GM19043 (cell line): ENCODE measurements around the gene SNX33.
A peak's percentile ranks its signal among the peaks of the same experiment; 100 is the strongest.
"Not testable (repeated sequence)": the region's sequence is repeated elsewhere in the genome, so short reads cannot be mapped to it uniquely, and the experiment has no call there.

ENCODE experiments used
- ATAC-seq: cut with Tn5 transposase; IDR thresholded peaks from one replicate; pipeline ENCODE4 v1.9.1; 2021; ENCODE audit warnings: low read depth; ENCODE audit not compliant: unreplicated experiment

The SNX33 gene

DNA sequence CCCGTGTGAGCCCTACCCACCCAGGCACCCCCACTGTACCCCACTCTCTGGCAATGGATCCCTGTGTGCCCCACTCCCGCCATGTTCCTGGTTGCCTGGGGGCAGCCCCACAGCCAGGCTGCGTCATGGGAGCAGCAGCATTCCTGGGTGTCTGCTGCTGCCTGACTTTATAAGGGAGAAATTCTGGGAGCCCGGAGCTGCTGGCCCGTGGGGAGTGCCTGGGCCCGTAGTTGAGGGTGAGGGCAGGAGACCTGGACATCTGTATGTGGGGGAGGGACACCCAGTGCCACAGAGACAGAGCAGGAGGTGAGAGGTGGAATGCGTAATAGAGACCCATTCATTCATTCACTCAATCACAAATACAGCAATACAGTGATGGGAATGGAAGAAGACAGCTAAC, 49.8 kb downstream of the SNX33 start:
- no peak for ATAC-seq

DNA sequence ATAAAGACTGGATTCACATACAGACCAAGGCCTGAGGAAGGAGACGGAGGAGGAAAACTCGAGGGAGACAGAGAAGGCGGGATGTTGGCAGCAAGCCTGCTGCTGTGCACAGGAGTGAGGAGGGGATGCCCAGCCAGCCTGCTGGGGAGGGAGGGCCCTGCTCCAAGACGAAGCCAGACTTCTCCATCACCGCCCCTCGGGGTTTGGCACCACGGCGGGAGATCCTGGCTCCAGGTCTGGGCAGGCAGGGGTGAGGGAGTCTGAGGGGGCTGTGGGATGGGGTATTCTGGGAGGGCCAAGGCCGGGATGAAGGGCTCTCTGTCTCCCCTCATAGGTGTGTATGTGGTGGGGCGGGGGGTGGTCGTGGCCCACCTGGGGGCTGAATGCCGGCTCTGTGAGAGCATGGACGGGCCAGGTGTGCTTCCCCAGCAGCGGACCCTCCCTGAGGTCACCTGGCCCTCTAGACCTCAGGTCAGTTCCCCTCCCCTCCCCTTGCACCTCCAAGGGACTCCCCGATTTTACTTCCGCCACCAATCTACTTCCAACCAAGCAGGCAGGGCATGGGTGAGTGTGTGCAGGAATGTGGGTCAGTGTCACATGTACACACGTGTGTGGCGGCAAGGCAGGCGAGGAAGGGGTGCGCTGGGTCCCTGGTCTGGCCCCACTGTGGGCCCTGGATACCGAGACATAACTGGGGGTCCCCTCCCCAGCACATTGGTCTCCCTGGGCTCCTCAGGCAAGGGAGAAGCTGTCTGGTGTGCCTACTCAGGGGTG, 50.4 kb downstream of the SNX33 start:
- not testable (repeated sequence) for ATAC-seq

DNA sequence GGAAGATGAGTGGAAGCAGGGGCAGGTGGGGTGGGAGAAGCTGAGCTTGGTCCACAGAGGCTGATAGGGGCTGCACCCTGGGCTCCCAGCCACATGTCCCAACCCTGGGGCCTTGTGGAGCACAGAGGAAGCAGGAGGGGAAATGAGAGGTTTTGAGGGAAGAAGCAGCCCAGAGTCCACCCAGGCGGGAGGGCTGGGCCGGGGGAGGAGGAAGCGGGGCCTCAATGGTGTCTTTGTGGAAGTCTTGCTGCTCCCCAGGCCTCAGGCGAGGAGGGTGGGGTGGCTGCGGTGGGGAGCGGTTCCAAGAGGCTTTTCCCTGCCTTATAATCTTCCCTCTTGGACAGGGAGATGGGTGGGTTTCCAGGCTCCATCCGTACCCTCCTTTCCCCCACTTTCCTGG, 51.8 kb downstream of the SNX33 start:
- ATAC-seq: not testable (repeated sequence)

DNA sequence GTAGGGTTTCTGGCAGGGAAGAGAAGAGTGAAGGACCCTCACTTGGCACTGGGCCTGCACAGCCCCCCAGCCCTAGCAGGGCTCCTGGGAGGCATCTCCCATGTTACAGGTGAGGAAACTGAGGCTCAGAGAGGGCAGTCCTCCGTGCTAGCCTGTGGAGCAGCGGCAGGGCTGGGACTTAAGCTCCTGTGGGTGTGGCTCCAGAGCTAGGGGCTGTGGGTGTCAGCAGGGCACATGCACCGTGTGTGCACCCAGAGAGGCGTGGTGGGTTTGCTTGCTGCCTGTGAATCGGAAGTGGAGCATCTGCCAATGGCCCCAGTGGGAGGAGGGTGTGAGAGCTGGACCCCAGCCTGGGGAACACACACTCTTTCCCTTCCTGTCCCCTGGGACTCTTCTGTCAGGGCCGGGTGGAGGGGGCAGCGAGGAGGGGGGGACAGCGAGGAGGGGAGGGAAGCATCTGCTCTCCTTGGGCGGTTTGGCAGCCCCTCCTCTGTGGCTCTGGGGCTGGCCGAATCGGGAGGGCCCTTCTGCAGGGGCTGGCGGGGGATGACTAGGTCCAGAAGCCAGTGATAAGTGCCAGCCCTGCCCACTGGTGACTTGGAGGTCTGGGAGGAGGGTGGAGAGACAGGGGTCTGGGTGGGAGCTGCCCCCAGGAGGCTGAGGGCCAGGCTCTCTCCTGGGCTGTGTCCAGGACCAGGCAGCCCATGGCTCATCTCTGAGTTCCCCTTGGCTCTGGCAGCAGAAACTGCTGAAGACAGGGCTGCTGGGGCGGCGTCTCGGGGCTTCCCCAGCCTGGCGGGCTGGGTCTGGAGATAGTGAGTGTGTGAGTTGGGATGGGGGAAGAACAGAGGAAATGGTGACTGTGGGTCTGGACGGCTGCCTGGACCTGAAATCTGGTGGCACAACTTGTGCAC, 52.5 kb downstream of the SNX33 start:
- peak; percentile 64 for ATAC-seq

DNA sequence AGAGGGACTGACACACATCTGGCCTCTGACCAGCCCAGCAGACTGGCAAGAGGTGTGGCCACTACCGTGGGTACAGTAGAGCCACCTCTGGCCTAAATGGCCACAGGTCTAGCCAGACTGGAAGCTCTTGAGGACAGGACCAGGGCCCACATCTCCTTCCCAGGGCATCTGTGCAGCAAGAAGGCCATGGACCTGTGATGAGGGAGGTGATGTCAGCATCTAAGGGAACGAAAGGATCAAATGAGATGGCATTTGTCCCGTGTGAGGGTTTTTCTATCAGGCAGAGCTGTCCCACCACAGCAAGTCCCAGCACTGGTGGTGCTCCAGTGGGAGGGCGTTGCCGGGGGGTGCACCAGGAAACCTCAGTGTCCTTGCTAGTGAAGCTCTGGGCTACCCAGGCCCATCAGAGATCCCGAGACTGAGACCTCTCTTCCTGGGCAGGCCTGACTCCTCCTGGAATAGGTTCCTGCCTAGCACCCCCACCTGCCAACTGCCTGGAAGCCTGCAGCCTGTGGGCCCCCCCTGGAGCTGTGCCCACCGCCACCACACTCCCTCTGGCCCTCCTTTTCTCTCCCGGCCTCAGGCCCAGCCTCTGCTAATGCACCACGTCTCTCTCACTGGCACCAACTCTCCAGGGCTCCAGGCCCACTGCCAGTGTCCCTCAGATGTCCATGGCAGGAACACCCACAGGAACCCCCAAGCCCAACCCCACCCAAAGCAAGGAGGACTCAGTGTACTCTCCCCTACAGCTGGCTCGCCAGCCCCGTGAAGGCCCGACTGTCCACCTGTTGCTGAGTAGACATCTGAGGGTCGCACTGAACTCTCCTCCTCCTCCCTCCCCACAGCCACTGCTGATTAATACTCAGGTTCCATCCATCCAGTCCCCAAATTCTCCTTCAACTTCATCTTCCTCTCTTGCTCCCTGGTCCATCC, 53.6 kb downstream of the SNX33 start:
- ATAC-seq: not testable (repeated sequence)

DNA sequence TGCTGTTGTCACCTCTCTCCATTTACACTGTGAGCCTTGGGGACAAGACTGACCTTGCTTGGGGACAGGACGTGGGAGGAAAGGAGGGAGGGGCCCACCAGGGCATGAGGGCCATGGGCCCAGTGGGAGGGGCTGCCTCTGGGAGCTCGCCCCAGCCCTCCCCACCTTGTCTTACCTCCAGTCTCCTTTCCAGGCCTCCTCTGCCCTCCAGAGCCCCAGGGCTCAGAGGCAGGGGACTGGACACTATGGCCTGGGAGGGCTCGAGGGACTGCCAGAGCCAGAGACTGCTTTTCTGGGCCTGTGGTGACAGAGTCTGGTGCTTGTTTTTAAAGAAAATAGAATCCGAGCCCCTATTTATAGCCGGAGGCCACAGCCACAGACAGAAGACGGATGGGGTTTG, 54.7 kb downstream of the SNX33 start:
- ATAC-seq: no peak

DNA sequence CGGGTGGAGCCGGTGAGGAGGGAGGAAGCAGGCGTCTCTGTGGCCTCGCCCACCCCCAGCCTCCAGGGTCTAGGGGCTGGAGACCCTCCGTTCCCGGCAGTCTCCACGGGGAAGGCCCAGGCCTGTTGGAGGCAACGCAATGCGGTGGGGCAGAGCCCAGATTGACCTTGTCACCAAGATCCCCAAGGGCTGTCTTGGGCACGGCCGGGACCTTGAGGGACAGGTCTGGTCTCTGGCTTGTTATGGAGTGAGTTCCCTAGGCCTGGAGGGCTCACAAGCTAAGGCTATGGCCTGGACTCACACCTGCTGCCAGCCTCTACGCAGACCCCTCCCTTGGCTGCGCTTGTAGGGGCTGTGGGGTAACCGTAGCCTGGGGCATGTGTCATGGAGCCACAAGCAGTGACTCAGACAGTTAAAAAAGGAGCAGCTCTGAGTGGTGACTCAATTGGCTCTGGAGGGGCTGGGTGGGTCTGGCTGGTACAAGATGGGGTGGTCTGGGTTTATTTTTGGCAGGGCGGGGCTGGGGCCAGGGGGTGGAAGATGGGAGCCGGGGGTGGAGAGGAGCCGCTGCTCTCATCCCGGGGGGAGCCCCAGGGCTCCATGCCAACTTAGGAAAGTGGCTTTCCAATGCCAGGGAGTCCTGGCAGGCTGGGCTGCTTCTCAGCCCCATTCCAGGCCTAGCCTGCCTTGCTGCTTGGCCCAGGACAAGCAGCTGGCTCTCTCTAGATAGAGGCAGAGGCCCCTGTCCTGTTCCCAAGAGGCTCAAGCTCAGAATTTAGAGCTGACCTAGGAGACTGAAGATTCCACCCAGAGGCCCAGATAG, 55.9 kb downstream of the SNX33 start:
- ATAC-seq: not testable (repeated sequence)

DNA sequence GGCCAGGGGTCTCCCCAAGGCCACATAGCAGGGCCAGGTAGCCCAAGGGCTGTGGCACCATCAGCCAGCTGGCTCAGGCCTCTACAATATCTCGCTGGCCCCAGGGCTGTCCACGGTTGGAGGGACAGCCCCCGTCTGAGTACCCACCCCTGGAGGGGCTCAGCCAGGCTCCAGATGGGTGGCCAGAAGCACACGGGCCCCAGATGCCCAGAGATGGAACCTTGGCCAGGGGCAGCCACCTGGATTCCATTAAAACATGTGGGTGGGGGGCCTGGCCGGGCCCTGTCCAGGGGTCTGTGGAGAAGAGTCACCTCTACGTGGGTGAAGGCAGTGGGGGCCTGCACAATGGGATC, 56.5 kb downstream of the SNX33 start:
- ATAC-seq: no peak

DNA sequence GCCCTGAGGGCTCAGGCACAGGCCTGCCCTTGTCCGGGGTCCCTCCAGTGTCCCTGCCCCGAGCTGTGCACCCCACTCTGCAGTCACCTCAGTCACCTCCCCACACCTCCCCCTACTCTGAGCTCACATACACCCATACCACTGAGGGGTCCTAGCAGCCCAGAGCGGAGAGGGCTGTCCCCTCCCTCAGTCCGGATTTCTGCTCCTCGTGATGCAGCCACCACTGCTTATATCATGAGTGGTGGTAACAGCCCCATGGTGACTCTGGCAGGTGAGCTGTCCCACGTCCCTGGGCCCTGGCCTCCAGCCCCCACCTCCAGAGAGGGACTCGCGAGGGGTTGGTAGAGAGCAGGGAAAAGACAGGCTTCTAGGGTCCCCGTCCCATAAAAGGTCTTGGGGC, 56.9 kb downstream of the SNX33 start:
- ATAC-seq: no peak

DNA sequence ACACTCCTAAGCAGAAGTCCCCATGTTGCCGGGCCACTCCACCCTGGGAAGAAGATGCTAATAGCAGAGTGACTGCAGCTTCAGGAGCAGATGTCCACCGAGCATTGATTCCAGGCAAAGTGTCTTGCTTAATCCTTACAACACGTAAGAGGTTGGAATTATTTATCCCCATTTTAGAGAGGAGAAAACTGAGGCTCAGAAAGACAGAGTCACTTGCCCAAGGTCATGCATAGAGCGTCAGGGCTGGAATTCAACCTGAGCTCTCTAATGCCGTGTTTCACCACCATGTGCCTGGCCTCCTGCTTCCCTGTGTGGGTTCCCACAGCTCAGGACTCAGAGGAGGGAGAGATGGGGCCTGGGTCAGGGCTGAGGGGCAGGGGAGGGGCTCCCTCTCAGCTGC, 57.7 kb downstream of the SNX33 start:
- not testable (repeated sequence) for ATAC-seq

DNA sequence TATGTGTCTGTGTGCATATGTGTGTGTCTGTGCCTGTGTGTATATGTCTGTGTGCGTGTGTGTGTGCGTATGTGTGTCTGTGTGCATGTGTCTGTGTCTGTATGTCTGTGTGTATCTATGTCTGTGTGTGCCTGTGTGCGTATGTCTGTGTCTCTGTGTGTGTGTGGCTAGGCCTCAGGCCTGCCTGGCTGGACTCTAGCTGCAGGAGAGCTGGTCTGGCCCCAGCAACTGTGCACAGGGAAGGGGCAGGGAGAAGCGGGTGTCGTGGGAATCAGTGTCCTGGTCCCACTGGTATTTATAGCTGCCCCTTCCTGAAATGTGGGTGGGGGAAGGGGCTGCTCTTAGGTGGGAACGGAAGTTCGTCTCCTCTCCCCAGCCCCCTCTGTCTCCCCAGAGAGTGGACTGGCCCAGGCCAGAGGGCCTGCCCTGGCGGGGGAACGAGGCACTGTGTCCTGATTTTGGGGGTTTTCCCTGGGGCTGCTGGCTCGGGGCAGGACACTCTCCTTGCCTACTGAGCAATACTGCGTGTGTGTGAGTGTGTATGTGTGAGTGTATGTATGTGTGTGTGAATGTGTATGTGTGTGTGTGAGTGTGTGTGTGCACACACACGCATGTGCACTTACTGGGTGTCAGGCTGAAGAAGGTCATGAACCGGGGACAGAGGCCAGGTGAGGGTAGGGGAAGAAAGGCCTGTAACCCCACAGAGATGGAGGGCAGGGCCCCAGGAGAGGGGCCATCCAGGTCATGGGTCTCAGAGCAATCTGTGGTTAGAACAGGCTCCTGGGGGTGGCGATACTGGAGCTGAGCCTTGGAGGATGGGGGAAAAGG, 58.4 kb downstream of the SNX33 start:
- no peak for ATAC-seq

DNA sequence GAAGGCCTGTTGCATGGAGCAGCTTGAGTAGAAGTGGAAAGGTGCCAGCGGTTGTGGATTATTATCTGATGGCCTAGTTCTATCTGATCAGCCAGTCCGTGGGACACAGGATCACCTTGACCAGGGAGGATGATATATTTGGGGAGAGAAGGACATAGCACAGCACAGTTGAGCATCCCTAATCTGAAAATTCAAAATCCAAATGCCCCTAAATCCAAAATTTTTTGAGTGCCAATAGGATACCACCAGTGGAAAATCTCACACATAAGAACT, 58.9 kb downstream of the SNX33 start:
- ATAC-seq: no peak

DNA sequence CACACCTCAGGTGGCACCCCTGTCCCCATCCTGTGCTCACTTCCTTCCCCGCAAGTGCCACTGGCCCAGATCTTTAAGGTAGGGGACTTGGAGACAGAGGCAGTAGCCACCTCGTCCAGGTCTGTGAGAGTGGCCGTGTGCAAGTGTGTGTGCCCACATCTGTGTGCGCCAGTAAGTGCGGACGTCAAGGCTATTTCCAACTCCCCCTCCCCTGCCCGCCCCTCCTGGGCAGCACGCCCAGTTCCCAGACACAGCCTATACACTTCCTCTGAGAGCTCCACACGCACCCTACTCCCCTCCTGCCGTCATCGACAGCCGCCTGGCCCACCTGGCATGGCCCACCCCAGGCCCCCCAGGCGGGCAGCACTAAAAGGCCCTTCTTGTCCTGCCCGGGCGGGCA, 61.7 kb downstream of the SNX33 start:
- ATAC-seq: not testable (repeated sequence)

DNA sequence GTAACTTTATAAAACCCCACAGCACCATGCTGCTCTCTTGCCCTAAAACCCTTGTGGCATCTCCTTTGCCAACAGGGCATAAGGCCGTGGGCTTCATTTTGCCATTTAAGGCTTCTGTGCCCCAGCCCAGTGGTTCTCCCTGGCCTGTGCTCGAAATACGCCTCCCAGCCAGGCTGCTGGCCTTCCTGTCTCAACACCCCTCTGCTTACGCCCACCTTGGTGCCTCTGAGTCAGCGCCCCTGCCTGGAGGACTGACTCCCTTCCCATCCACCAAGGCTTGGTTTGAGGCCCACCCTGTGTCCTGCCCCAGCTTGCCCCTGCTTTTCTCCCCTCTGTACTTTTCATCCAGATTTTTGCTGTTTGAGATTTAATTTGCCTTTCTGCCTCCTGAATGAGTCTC, 63.2 kb downstream of the SNX33 start:
- ATAC-seq: not testable (repeated sequence)

DNA sequence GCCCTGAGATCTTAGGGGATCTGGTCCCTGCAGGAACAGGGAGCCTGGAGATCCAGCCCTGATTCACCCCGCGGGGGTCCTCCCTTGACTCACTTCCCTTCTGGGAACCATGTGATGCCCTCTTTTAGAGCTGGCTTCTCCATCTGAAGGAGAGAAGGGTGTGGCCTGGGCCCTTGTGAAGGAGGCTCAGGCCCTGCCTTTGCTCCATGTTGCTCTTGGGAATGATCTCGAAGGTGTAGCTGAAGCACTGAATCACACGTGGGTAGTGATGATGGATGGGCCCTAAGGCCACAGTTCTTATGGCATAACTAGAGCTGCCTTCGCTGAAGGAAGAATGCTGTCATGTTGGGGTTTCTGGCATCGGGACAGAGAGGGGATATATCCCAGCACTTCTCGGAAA, 63.8 kb downstream of the SNX33 start:
- ATAC-seq: not testable (repeated sequence)
